Bronchial epithelial cell (primary cell): ENCODE measurements around the gene PRSS12. TPM values are rescaled to one million over a fixed set of nuclear protein-coding genes. Genes with fewer than 3 reads are reported as not detected.
A peak's percentile ranks its signal among the peaks of the same experiment; 100 is the strongest.

Experiments
- DNase-seq: peaks from one replicate; pipeline ENCODE4 v3.0.0-alpha.2; 2010; ENCODE audit warnings: low read depth
- FAIRE-seq: peaks from 2 replicates; lab custom pipeline; 2011; peaks lifted over from hg19 to GRCh38; lab: Jason Lieb, UNC
- H3K27me3 ChIP-seq: 2 replicates; pipeline ENCODE4 v1.5.1; 2011; ENCODE audit warnings: low read length; ENCODE audit not compliant: control insufficient read depth, insufficient read depth
- H3K36me3 ChIP-seq: 2 replicates; pipeline ENCODE4 v1.5.1; 2011; ENCODE audit warnings: low read length; ENCODE audit not compliant: control insufficient read depth, insufficient read depth
- H3K4me3 ChIP-seq: 2 replicates; pipeline ENCODE4 v1.5.1; 2011; ENCODE audit warnings: mild to moderate bottlenecking, low read depth, low read length, control low read depth
- CTCF ChIP-seq: IDR thresholded peaks from 2 replicates; pipeline ENCODE4 v1.5.1; 2011; ENCODE audit warnings: mild to moderate bottlenecking, moderate library complexity, low read length, control low read depth, inconsistent platforms; ENCODE audit not compliant: insufficient read depth, severe bottlenecking
- total RNA-seq: library from RNA; depleted of rRNA; stranded (reverse); fragments of >200 nt; gene quantifications from 2 replicates; pipeline ENCODE4 v1.2.1, GENCODE V29; 2014

Gene PRSS12
- total RNA-seq, 1 donor from 2014 or later: 24.2 TPM

GRCh38 chr4:118318931-118319330 lies 33.9 kb downstream of the PRSS12 start:
- H3K27me3 ChIP-seq: no peaks in the 10 kb centered on the region
- DNase-seq: peak; percentile 38
- no peak overlapping the region for H3K4me3 ChIP-seq
- no peaks in the 10 kb centered on the region for H3K36me3 ChIP-seq
- no peak for FAIRE-seq
- TF ChIP-seq CTCF: no peak

GRCh38 chr4:118317691-118318090 lies 35.1 kb downstream of the PRSS12 start:
- no peaks in the 10 kb centered on the region for H3K27me3 ChIP-seq
- DNase-seq: peak; percentile 4
- FAIRE-seq: no peak
- no peaks in the 10 kb centered on the region for H3K36me3 ChIP-seq
- H3K4me3 ChIP-seq: no peak overlapping the region
- no peak for TF ChIP-seq CTCF

- FAIRE-seq: no peak
- no peak for TF ChIP-seq CTCF
- no peak overlapping the region for H3K4me3 ChIP-seq
- H3K27me3 ChIP-seq: no peaks in the 10 kb centered on the region
- DNase-seq: no peak
- no peaks in the 10 kb centered on the region for H3K36me3 ChIP-seq
Observed at GRCh38 chr4:118314221-118314620, 38.6 kb downstream of the PRSS12 start.

GRCh38 chr4:118313098-118313497 lies 39.7 kb downstream of the PRSS12 start:
- DNase-seq: no peak
- Histone ChIP-seq H3K27me3 (no peaks in the 10 kb centered on the region), H3K4me3 (no peak overlapping the region), H3K36me3 (no peaks in the 10 kb centered on the region)
- TF ChIP-seq CTCF: no peak
- FAIRE-seq: no peak

- no peak overlapping the region for H3K4me3 ChIP-seq
- H3K36me3 ChIP-seq: no peaks in the 10 kb centered on the region
- no peak for FAIRE-seq
Observed at GRCh38 chr4:118308306-118309030, 44.3 kb downstream of the PRSS12 start.

More at GRCh38 chr4:118308306-118309030, 44.3 kb downstream of the PRSS12 start:
- no peak for DNase-seq
- no peak for TF ChIP-seq CTCF
- no peaks in the 10 kb centered on the region for H3K27me3 ChIP-seq
